GM18951 (cell line): ENCODE results near the gene SMIM36.
"Not testable (repeated sequence)": the region's sequence is repeated elsewhere in the genome, so short reads cannot be mapped to it uniquely, and the experiment has no call there.

ENCODE experiments used
- POLR2A ChIP-seq: IDR thresholded peaks from 4 replicates; pipeline ENCODE4 v1.6.1; 2011; ENCODE audit warnings: mild to moderate bottlenecking; ENCODE audit not compliant: insufficient read length, insufficient read depth; ENCODE audit errors: extremely low read depth
- in situ Hi-C: fragments of 300-500 bp; cut with MboI; formaldehyde crosslinking; loops from one replicate; pipeline ENCODE4 v1.12.0; 2022; ENCODE audit warnings: low sequenced_read_pairs, mixed read lengths, inconsistent platforms; ENCODE audit not compliant: unreplicated experiment

SMIM36 gene

GRCh38 chr17:55430541-55431288, 80.5 kb downstream of the SMIM36 start:
- no peak for TF ChIP-seq POLR2A

GRCh38 chr17:55427587-55427882, 83.7 kb downstream of the SMIM36 start:
- no peak for TF ChIP-seq POLR2A
- in situ Hi-C loops: no loop called here

More at GRCh38 chr17:55430541-55431288, 80.5 kb downstream of the SMIM36 start:
- in situ Hi-C loops: no loop called here

- in situ Hi-C loops: no loop called here
- no peak for TF ChIP-seq POLR2A
Measured at GRCh38 chr17:55426851-55427586, 84.2 kb downstream of the SMIM36 start.

- TF ChIP-seq POLR2A: no peak
- in situ Hi-C loops: no loop called here
Measured at GRCh38 chr17:55424893-55425540, 86.2 kb downstream of the SMIM36 start.

GRCh38 chr17:55423535-55423934, 87.7 kb downstream of the SMIM36 start:
- in situ Hi-C loops: no loop called here
- no peak for TF ChIP-seq POLR2A

- in situ Hi-C loops: not testable (repeated sequence)
Measured at GRCh38 chr17:55422828-55423164, 88.5 kb downstream of the SMIM36 start.

- in situ Hi-C loops: no loop called here
Measured at GRCh38 chr17:55421179-55421934, 89.9 kb downstream of the SMIM36 start, which contains the start of gene MMD. MMD (minus strand) TSS chr17:55421835; CDS start chr17:55421695, 140 bp downstream.

GRCh38 chr17:55420776-55421178, 90.5 kb downstream of the SMIM36 start:
- in situ Hi-C loops: no loop called here
- TF ChIP-seq POLR2A: peak; percentile 35

More at GRCh38 chr17:55421179-55421934, 89.9 kb downstream of the SMIM36 start, which contains the start of gene MMD:
- peak; percentile 51 for TF ChIP-seq POLR2A

- TF ChIP-seq POLR2A: peak; percentile 36
- in situ Hi-C loops: no loop called here
Measured at GRCh38 chr17:55420067-55420775, 91.0 kb downstream of the SMIM36 start.

- TF ChIP-seq POLR2A: no peak
- in situ Hi-C loops: loop anchor here (5.0 kb wide), 1 partner anchor 94 kb away; the partner anchor contains the start of gene SMIM36
Measured at GRCh38 chr17:55418369-55419268, 92.6 kb downstream of the SMIM36 start.

- no peak for TF ChIP-seq POLR2A
- in situ Hi-C loops: loop anchor here (5.0 kb wide), 1 partner anchor 95 kb away; the partner anchor contains the start of gene SMIM36
Measured at GRCh38 chr17:55417411-55418268, 93.6 kb downstream of the SMIM36 start.
